Type B pancreatic cell (in vitro differentiated cells): ENCODE data around the gene RGS18. TPM values are rescaled to one million over a fixed set of nuclear protein-coding genes. Genes with fewer than 3 reads are reported as not detected.
"Not testable (repeated sequence)": the region's sequence is repeated elsewhere in the genome, so short reads cannot be mapped to it uniquely, and the experiment has no call there.

Source experiments
- DNase-seq: peaks from one replicate; pipeline ENCODE4 v3.0.0; 2021; ENCODE audit warnings: mixed read lengths; ENCODE audit not compliant: unreplicated experiment; ENCODE audit errors: extremely low spot score
- H3K27ac Mint-ChIP-seq: 2 replicates; pipeline ENCODE4 v1.8.0; 2021; ENCODE audit warnings: mild to moderate bottlenecking, mixed read lengths
- H3K27me3 Mint-ChIP-seq: 2 replicates; pipeline ENCODE4 v1.8.0; 2021; ENCODE audit warnings: mixed read lengths
- H3K36me3 Mint-ChIP-seq: 2 replicates; pipeline ENCODE4 v1.8.0; 2021; ENCODE audit warnings: mixed read lengths
- H3K4me1 Mint-ChIP-seq: one replicate; pipeline ENCODE4 v1.8.0; 2021; ENCODE audit warnings: mixed read lengths; ENCODE audit not compliant: unreplicated experiment
- H3K4me3 Mint-ChIP-seq: 2 replicates; pipeline ENCODE4 v1.8.0; 2021; ENCODE audit warnings: mild to moderate bottlenecking, mixed read lengths
- H3K9me3 Mint-ChIP-seq: 2 replicates; pipeline ENCODE4 v1.8.0; 2021; ENCODE audit warnings: mixed read lengths
- CTCF ChIP-seq: fragments of 200-600 bp; sonication (generic); conservative IDR thresholded peaks from 2 replicates; pipeline ENCODE4 v1.5.0; 2021; ENCODE audit warnings: antibody characterized with exemption, mild to moderate bottlenecking
- total RNA-seq: library from RNA; stranded (reverse); gene quantifications from 2 replicates; pipeline ENCODE4 v1.2.1, GENCODE V29; 2021; ENCODE audit warnings: low replicate concordance

Gene RGS18
- total RNA-seq, 1 donor from 2014 or later = not detected

- no peak for DNase-seq
- no peaks in the 10 kb centered on the region for H3K36me3 Mint-ChIP-seq
- no peaks in the 10 kb centered on the region for H3K9me3 Mint-ChIP-seq
- H3K4me3 Mint-ChIP-seq = no peak overlapping the region
- no peaks in the 10 kb centered on the region for H3K4me1 Mint-ChIP-seq
- TF ChIP-seq CTCF = no peak
- H3K27me3 Mint-ChIP-seq = no peaks in the 10 kb centered on the region
- no peak overlapping the region for H3K27ac Mint-ChIP-seq
Measured at GRCh38 chr1:192157067-192157466, 1.2 kb upstream of the RGS18 start.

GRCh38 chr1:192159014-192159413, 752 bp downstream of the RGS18 start:
- no peaks in the 10 kb centered on the region for H3K4me1 Mint-ChIP-seq
- no peak for DNase-seq
- no peak overlapping the region for H3K27ac Mint-ChIP-seq
- H3K9me3 Mint-ChIP-seq = no peaks in the 10 kb centered on the region
- no peaks in the 10 kb centered on the region for H3K36me3 Mint-ChIP-seq
- no peaks in the 10 kb centered on the region for H3K27me3 Mint-ChIP-seq
- TF ChIP-seq CTCF = no peak
- no peak overlapping the region for H3K4me3 Mint-ChIP-seq

- TF ChIP-seq CTCF = no peak
Measured at GRCh38 chr1:192159781-192160180, 1.5 kb downstream of the RGS18 start.

GRCh38 chr1:192160196-192160595, 1.9 kb downstream of the RGS18 start:
- H3K4me1 Mint-ChIP-seq = no peaks in the 10 kb centered on the region
- no peak for DNase-seq
- TF ChIP-seq CTCF = no peak
- no peak overlapping the region for H3K4me3 Mint-ChIP-seq
- no peaks in the 10 kb centered on the region for H3K27me3 Mint-ChIP-seq
- no peaks in the 10 kb centered on the region for H3K36me3 Mint-ChIP-seq
- H3K27ac Mint-ChIP-seq = no peak overlapping the region
- no peaks in the 10 kb centered on the region for H3K9me3 Mint-ChIP-seq

More at GRCh38 chr1:192159781-192160180, 1.5 kb downstream of the RGS18 start:
- no peak for DNase-seq
- H3K27ac Mint-ChIP-seq = no peak overlapping the region
- no peaks in the 10 kb centered on the region for H3K36me3 Mint-ChIP-seq
- H3K27me3 Mint-ChIP-seq = no peaks in the 10 kb centered on the region
- H3K4me1 Mint-ChIP-seq = no peaks in the 10 kb centered on the region
- no peaks in the 10 kb centered on the region for H3K9me3 Mint-ChIP-seq
- no peak overlapping the region for H3K4me3 Mint-ChIP-seq

- Mint-ChIP-seq H3K36me3 (no peaks in the 10 kb centered on the region), H3K9me3 (no peaks in the 10 kb centered on the region), H3K4me3 (no peak overlapping the region), H3K4me1 (no peaks in the 10 kb centered on the region), H3K27ac (no peak overlapping the region), H3K27me3 (no peaks in the 10 kb centered on the region)
- no peak for TF ChIP-seq CTCF
- DNase-seq = no peak
Measured at GRCh38 chr1:192161976-192162375, 3.7 kb downstream of the RGS18 start.

- no peaks in the 10 kb centered on the region for H3K27me3 Mint-ChIP-seq
- no peak for TF ChIP-seq CTCF
- no peaks in the 10 kb centered on the region for H3K36me3 Mint-ChIP-seq
- H3K27ac Mint-ChIP-seq = no peak overlapping the region
- no peak for DNase-seq
- no peak overlapping the region for H3K4me3 Mint-ChIP-seq
- no peaks in the 10 kb centered on the region for H3K9me3 Mint-ChIP-seq
- no peaks in the 10 kb centered on the region for H3K4me1 Mint-ChIP-seq
Measured at GRCh38 chr1:192162376-192162775, 4.1 kb downstream of the RGS18 start.

GRCh38 chr1:192165002-192165401, 6.7 kb downstream of the RGS18 start:
- H3K36me3 Mint-ChIP-seq, H3K27ac Mint-ChIP-seq, H3K4me1 Mint-ChIP-seq, H3K9me3 Mint-ChIP-seq, H3K27me3 Mint-ChIP-seq, DNase-seq, H3K4me3 Mint-ChIP-seq: not testable (repeated sequence)
